K562 (cell line): ENCODE measurements around the gene APPBP2. TPM values are rescaled to one million over a fixed set of nuclear protein-coding genes. Genes with fewer than 3 reads are reported as not detected.

Experiments used
- ATAC-seq: fragments of 200-7000 bp; cut with Tn5 transposase; 3 replicates; pipeline ENCODE4 v1.9.1; 2020; ENCODE audit warnings: moderate library complexity
- BruUV-seq: library from RNA; stranded (reverse); fragments of 400-500 nt; replicated peaks from 2 replicates; lab custom pipeline; 2021; lab: Mats Ljungman, UMichigan
- CTCF ChIA-PET: fragments of 300-600 bp; formaldehyde crosslinking; extraction: SDS; loops from one replicate; lab custom pipeline; 2021; ENCODE audit warnings: low intra/inter-chr PET ratio; lab: Yijun Ruan, JAX
- POLR2A ChIA-PET: fragments of 300-600, 350-650 bp; sonication (Branson Sonifier 250); formaldehyde crosslinking; extraction: SDS; loops from one replicate; lab custom pipeline; 2021; ENCODE audit warnings: antibody characterized with exemption, inconsistent platforms; lab: Yijun Ruan, JAX
- DNase-seq, 4 experiments: peaks; one replicate each; pipeline versions ENCODE4 v3.0.0 to v3.0.0-alpha.2; 2011 to 2018; ENCODE audit warnings: low spot score in 3 of 4, mixed read lengths in 3 of 4; ENCODE audit errors: extremely low read depth in 1 of 4
- FAIRE-seq: peaks from 2 replicates; lab custom pipeline; 2011; peaks lifted over from hg19 to GRCh38; lab: Jason Lieb, UNC
- H2AFZ ChIP-seq: 2 replicates; pipeline ENCODE4 v1.6.0; 2011; ENCODE audit warnings: low read depth, low read length, control low read depth, inconsistent platforms
- H3K27ac ChIP-seq: fragments of 200-600 bp; 3 replicates; pipeline ENCODE4 v1.8.0; 2011; ENCODE audit warnings: low read depth, mild to moderate bottlenecking, control low read depth, inconsistent platforms, low read length, moderate library complexity, mixed read lengths; ENCODE audit errors: extremely low read depth
- H3K27me3 ChIP-seq, 2 experiments: fragments of 300-600 bp in 1 of 2; 2 replicates in 1 of 2; 3 replicates in 1 of 2; pipeline versions ENCODE4 v1.6.0 to v1.8.0; 2011; ENCODE audit warnings: inconsistent platforms in 2 of 2, low read length in 2 of 2, mild to moderate bottlenecking in 1 of 2, mixed read lengths in 1 of 2, moderate library complexity in 1 of 2; ENCODE audit not compliant: control insufficient read depth in 2 of 2, insufficient read depth in 2 of 2
- H3K36me3 ChIP-seq: fragments of 300-600 bp; 3 replicates; pipeline ENCODE4 v1.8.0; 2011; ENCODE audit warnings: mild to moderate bottlenecking, low read length, inconsistent platforms; ENCODE audit not compliant: control insufficient read depth, insufficient read depth
- H3K4me1 ChIP-seq, 2 experiments: fragments of 200-600 bp in 1 of 2; replicated peaks in 1 of 2; 2 replicates in 1 of 2; 3 replicates in 1 of 2; pipeline versions ENCODE4 v1.5.1 to v1.8.0; 2011; ENCODE audit warnings: inconsistent platforms in 2 of 2, low read length in 2 of 2, mild to moderate bottlenecking in 1 of 2, mixed read lengths in 1 of 2, moderate library complexity in 1 of 2; ENCODE audit not compliant: control insufficient read depth in 2 of 2, insufficient read depth in 2 of 2
- H3K4me2 ChIP-seq: 2 replicates; pipeline ENCODE4 v1.6.1; 2011; ENCODE audit warnings: low read length, control low read depth, inconsistent platforms, mixed read lengths; ENCODE audit not compliant: insufficient read depth
- H3K4me3 ChIP-seq: fragments of 200-600 bp; sonication (generic), shearing (Covaris generic); 2 replicates; pipeline ENCODE4 v1.5.1; 2016; ENCODE audit warnings: control low read depth, inconsistent platforms
- H3K79me2 ChIP-seq: fragments of 200-600 bp; 3 replicates; pipeline ENCODE4 v1.8.0; 2011; ENCODE audit warnings: low read length, inconsistent platforms; ENCODE audit not compliant: control insufficient read depth, insufficient read depth
- H3K9ac ChIP-seq, 2 experiments: 2 replicates each; pipeline versions ENCODE4 v1.6.0 to v1.6.1; 2011; ENCODE audit warnings: low read depth in 2 of 2, low read length in 2 of 2, control low read depth in 1 of 2, inconsistent platforms in 1 of 2, mild to moderate bottlenecking in 1 of 2, mixed read lengths in 1 of 2; ENCODE audit not compliant: insufficient read depth in 1 of 2
- H3K9me1 ChIP-seq: one replicate; pipeline ENCODE4 v1.6.0; 2011; ENCODE audit warnings: inconsistent platforms, mild to moderate bottlenecking, low read length, moderate library complexity; ENCODE audit not compliant: control insufficient read depth, insufficient read depth
- H3K9me3 ChIP-seq: replicated peaks from 2 replicates; pipeline ENCODE4 v1.5.1; 2011; ENCODE audit warnings: low read depth, low read length, inconsistent platforms; ENCODE audit not compliant: control insufficient read depth, insufficient read depth
- H4K20me1 ChIP-seq: replicated peaks from 2 replicates; pipeline ENCODE4 v1.6.1; 2011; ENCODE audit warnings: low read length, inconsistent platforms, mixed read lengths; ENCODE audit not compliant: control insufficient read depth, insufficient read depth
- BACH1 ChIP-seq: fragments of 200-800 bp; sonication (Bioruptor generic); IDR thresholded peaks from 2 replicates; pipeline ENCODE4 v1.6.1; 2016; ENCODE audit warnings: missing genetic modification characterization, missing compliant biosample characterization
- CEBPZ ChIP-seq: fragments of 150-350 bp; IDR thresholded peaks from 2 replicates; pipeline ENCODE4 v1.6.1; 2014; ENCODE audit warnings: low read depth, mild to moderate bottlenecking, low read length, borderline replicate concordance
- FOS ChIP-seq: IDR thresholded peaks from 3 replicates; pipeline ENCODE4 v1.6.1; 2011; ENCODE audit not compliant: insufficient read length; ENCODE audit errors: extremely low read depth
- GATAD2B ChIP-seq: fragments of 450-650 bp; IDR thresholded peaks from 2 replicates; pipeline ENCODE4 v1.6.1; 2017; ENCODE audit warnings: mild to moderate bottlenecking, borderline replicate concordance
- MYC ChIP-seq, 2 experiments: fragments of 250-450 bp in 1 of 2; sonication (Bioruptor Pico) in 1 of 2; IDR thresholded peaks; 2 replicates each; pipeline versions ENCODE4 v1.5.1 to v1.6.1; 2012 to 2021; ENCODE audit warnings: low read depth in 2 of 2, borderline replicate concordance in 1 of 2, improper control_type of control experiment in 1 of 2, low read length in 1 of 2, mild to moderate bottlenecking in 1 of 2, moderate library complexity in 1 of 2
- SAFB2 ChIP-seq: fragments of 200-400 bp; formaldehyde crosslinking; IDR thresholded peaks from 2 replicates; pipeline ENCODE4 v1.6.1; 2018; ENCODE audit warnings: borderline replicate concordance, low read length, low read depth, moderate library complexity; ENCODE audit not compliant: severe bottlenecking
- ZNF239 ChIP-seq: fragments of 250-450 bp; sonication (Bioruptor Pico); IDR thresholded peaks from 2 replicates; pipeline ENCODE4 v1.4.0; 2020; ENCODE audit warnings: mild to moderate bottlenecking
- ZNF655 ChIP-seq: fragments of 250-450 bp; sonication (Bioruptor Pico); IDR thresholded peaks from 2 replicates; pipeline ENCODE4 v1.5.0; 2021
- WGBS: fragments of 100-300 bp; shearing (Covaris generic); methylation state at CpG from one replicate; pipeline ENCODE4 v1.1.6; 2016; ENCODE audit warnings: low coverage, mixed read lengths; ENCODE audit not compliant: insufficient coverage; ENCODE audit errors: missing lambda C conversion rate; 5-methylcytosine and 5-hydroxymethylcytosine counted together
- in situ Hi-C: fragments of 300-500 bp; cut with MboI; formaldehyde crosslinking; loops from 4 replicates; pipeline ENCODE4 v1.15.0; 2018; ENCODE audit warnings: inconsistent platforms, mixed read lengths
- intact Hi-C: fragments of 100-400 bp; cut with micrococcal nuclease; formaldehyde crosslinking; loops from 2 replicates; pipeline ENCODE4 v1.14.2; 2022
- polyA plus RNA-seq, 8 experiments: library from polyadenylated mRNA; depleted of rRNA in 4 of 8; stranded (reverse) in 5 of 8; unstranded in 3 of 8; fragments of >200 nt; fragmentation: Nextera tagmentation in 2 of 8; fragmentation: Illumina TruSeq in 1 of 8; extraction: Ambion mirVana in 2 of 8; extraction: Trizol in 1 of 8; gene quantifications; 2 replicates each; pipeline versions ENCODE4 v1.2.1 to v1.2.3, GENCODE V29; 2011 to 2014; ENCODE audit warnings: inconsistent platforms in 1 of 8, missing spikeins in 1 of 8
- total RNA-seq, 7 experiments: library from RNA; depleted of rRNA in 6 of 7; stranded (reverse); fragments of >200 nt in 6 of 7; fragmentation: Illumina TruSeq in 2 of 7; extraction: Trizol in 2 of 7; gene quantifications; 2 replicates each; pipeline versions ENCODE4 v1.2.1 to v1.2.3, GENCODE V29; 2011 to 2021; ENCODE audit warnings: low replicate concordance in 1 of 7

APPBP2 gene
- total and polyA plus RNA-seq, 9 of the 15 experiments (the other 6 are each of a cell fraction or from before 2014, with no cell fraction given), result 2.7 to 16.8 (median 6.9) TPM

GRCh38 chr17:60412701-60413100 lies 113.3 kb downstream of the APPBP2 start:
- ATAC-seq (no peak), FAIRE-seq (no peak), DNase-seq (no peak)
- Histone ChIP-seq H3K79me2 (no peaks in the 10 kb centered on the region), H4K20me1 (no peaks in the 10 kb centered on the region), H3K4me1 (peaks cover 0 to 2% of the 10 kb centered on the region in 2 experiments; a peak in 2 of 5 replicates), H3K27ac (no peak overlapping the region), H3K36me3 (no peaks in the 10 kb centered on the region), H3K9ac (no peak overlapping the region), H2AFZ (no peak overlapping the region), H3K4me3 (no peak overlapping the region), H3K4me2 (no peak overlapping the region), H3K27me3 (no peaks in the 10 kb centered on the region), H3K9me3 (no peaks in the 10 kb centered on the region), H3K9me1 (no peaks in the 10 kb centered on the region)
- no TSS peak for BruUV-seq
- ChIA-PET CTCF (no interaction called here), POLR2A (interaction anchor here (0.6 to 2.3 kb wide), 3 partner anchors 12 to 51 kb away, joined by 3 to 6 read pairs (median 3); no protein-coding TSS in a partner anchor)
- 21% methylated on average over 3 of the region's 3 CpGs for WGBS
- in situ Hi-C loops, result no loop called here
- no peak for TF ChIP-seq GATAD2B
- TF ChIP-seq SAFB2, result no peak
- TF ChIP-seq MYC (IDR thresholded peaks at IDR 0.05; ENCODE audit: low read depth, low read length), result no peak
- TF ChIP-seq MYC (CRISPR knock-in tag; IDR thresholded peaks at IDR 0.05; ENCODE audit: borderline replicate concordance, low read depth), result no peak
- intact Hi-C loops, result no loop called here

- no peaks in the 10 kb centered on the region for H3K9me1 ChIP-seq
- ATAC-seq (no peak), DNase-seq (no peak), FAIRE-seq (no peak)
- H3K4me1 ChIP-seq, result peaks cover 0 to 2% of the 10 kb centered on the region in 2 experiments; a peak in 2 of 5 replicates
- H3K79me2 ChIP-seq, result no peaks in the 10 kb centered on the region
- no peak overlapping the region for H3K9ac ChIP-seq
- intact Hi-C loops (no loop called here), in situ Hi-C loops (no loop called here)
- WGBS, result 71% methylated on average over 4 of the region's 4 CpGs
- H3K4me2 ChIP-seq, result no peak overlapping the region
- H3K36me3 ChIP-seq, result no peaks in the 10 kb centered on the region
- H3K27me3 ChIP-seq, result no peaks in the 10 kb centered on the region
- no TSS peak for BruUV-seq
- CTCF ChIA-PET, result no interaction called here
- H2AFZ ChIP-seq, result no peak overlapping the region
- POLR2A ChIA-PET, result interaction anchor here (0.6 kb wide), 1 partner anchor 43 kb away, joined by 3 read pairs; no protein-coding TSS in a partner anchor
- H3K9me3 ChIP-seq, result no peaks in the 10 kb centered on the region
- no peak overlapping the region for H3K4me3 ChIP-seq
- no peak overlapping the region for H3K27ac ChIP-seq
- no peaks in the 10 kb centered on the region for H4K20me1 ChIP-seq
- TF ChIP-seq ZNF239 (CRISPR knock-in tag) (no peak), FOS (no peak), ZNF655 (CRISPR knock-in tag) (no peak), BACH1 (tag) (peak; percentile 39; the same call in 1 of the 2 replicates), CEBPZ (no peak)
These were observed 116.0 kb downstream of the APPBP2 start for GRCh38 chr17:60410001-60410400.
